T-helper 2 cell treated with Interferon-gamma antibody and Interleukin-4, amounts not matched to agents 100 ng/mL and 5 ng/mL, for 36 hours (primary cell): ENCODE results near the gene DDX18. TPM values are rescaled to one million over a fixed set of nuclear protein-coding genes. Genes with fewer than 3 reads are reported as not detected.

Experiments
- total RNA-seq: library from RNA; stranded (reverse); gene quantifications from 2 replicates; pipeline ENCODE4 v1.2.3, GENCODE V29; 2022

DDX18 gene
- total RNA-seq, 1 donor from 2014 or later, result 89.3 TPM

Other genes with a start within 250 kb of the DDX18 start
- gene CCDC93, start 199.4 kb downstream of the DDX18 start, total RNA-seq, result 30.7 and 31.8 TPM in 2 replicates